Non-pigmented ciliary epithelial cell (primary cell): ENCODE results near the gene ABHD2.
"Not testable (repeated sequence)": the region's sequence is repeated elsewhere in the genome, so short reads cannot be mapped to it uniquely, and the experiment has no call there.

Source experiments
- DNase-seq: peaks from one replicate; pipeline ENCODE4 v3.0.0-alpha.2; 2010; ENCODE audit warnings: low read depth

Gene ABHD2

GRCh38 chr15:89075101-89075640, 13.1 kb upstream of the ABHD2 start:
- DNase-seq: no peak

DNA sequence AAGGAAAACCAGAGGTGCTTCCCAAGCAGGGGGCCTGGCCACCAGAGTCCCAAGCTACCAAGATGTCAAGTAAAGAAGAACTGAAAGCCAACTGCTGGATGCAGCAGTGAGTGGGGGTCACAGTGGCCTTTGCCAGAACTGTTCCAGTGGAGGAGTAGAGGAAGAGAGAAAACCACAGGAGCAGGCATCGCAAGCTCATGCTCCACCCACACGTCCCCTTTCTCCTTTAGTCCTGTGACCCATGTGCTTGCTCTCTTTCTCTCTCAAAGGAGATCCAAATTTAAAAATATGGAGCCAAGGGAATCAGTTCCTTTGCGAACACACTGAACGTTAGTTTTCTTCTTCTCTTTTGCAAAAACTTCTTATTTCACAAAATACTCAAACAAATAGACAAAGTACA, 12.4 kb upstream of the ABHD2 start:
- DNase-seq: no peak

GRCh38 chr15:89077750-89078149, 10.5 kb upstream of the ABHD2 start:
- no peak for DNase-seq

DNA sequence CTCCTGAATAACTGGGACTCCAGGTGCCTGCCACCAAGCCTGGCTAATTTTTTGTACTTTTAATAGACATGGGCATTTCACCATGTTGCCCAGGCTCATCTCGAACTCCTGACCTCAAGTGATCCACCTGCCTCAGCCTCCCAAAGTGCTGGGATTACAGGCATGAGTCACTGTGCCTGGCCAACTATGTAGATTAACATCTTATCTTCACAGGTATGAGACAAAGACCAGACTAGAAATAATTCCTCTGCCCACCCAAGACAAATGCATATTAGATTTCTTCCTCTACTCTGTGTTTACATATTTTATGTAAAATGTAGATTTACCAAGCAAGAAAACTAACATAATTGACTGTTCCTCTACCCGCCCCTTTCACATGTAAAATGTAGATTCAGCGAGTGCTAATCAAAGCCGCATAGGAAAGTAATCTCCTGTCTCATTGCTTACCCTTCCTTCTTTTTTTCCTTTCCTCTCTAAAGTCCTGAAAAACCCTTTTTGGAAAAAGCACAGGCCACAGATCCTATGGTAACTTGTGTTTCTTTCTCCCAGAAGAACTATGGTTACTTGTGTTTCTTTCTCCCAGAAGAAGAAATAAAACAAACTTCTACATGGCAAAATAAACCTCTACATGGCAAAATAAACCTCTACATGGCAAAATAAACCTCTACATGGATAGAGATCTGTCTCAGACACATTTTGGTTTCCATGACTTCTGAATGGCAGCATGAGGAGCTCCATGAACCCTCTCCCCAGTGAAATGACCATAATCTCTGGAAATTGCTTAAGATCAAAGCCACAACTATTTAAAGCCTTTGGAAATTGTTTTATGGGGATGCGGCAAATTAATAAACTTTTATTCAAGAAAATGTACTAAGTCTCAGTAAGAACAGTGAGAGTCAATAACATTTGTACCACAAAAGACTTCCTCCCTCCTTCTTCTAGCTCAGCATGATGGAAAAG, 9.1 kb upstream of the ABHD2 start:
- no peak for DNase-seq

DNA sequence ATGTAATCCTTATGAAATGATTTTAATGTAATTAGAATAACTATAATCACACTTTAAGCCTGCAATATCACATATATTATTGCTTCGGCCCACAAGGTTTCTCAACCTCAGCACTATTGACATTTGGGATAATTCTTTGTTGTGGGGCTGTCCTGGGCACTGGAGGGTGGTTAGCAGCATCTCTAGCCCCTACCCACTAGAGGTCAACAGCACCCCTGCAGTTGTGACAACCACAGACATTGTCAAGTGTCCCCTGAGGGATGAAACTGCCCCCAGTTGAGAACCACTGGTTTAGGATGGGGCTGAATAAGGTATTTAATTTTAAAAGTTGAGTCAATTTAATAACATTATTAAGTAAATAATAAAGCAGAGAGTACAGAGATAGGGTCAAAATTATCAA, 6.4 kb upstream of the ABHD2 start:
- no peak for DNase-seq

GRCh38 chr15:89083246-89083645, 5.0 kb upstream of the ABHD2 start:
- DNase-seq: no peak

DNA sequence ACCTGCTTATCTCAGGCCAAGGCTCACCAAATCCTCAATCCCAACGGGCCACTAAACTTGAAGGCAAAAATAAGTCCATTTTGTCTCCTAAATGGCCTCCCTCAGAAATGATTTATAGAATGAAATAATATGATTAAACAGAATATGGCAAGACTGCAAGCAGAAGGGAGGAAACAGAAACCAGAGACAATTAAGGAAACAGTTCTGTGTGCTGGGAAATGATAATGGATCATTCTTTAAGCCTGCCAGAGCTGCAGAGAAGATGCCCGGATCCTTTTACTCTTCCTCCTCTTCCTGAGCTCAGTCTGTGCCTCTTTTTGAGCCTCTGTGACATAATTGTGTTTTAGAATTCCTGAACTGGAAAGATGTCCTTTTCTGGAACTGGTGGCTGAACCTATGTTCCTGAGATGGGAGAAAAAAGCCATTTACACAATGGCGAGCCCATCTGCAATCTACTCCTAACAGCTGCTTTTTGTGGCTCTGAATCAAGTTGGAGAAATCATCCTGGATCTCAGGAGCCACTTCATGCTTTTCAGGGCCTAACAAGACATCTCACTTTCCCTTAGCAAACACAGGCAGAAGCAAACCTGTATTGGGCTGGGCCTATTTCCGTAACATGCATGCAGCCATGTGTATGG, 2.8 kb upstream of the ABHD2 start:
- no peak for DNase-seq

DNA sequence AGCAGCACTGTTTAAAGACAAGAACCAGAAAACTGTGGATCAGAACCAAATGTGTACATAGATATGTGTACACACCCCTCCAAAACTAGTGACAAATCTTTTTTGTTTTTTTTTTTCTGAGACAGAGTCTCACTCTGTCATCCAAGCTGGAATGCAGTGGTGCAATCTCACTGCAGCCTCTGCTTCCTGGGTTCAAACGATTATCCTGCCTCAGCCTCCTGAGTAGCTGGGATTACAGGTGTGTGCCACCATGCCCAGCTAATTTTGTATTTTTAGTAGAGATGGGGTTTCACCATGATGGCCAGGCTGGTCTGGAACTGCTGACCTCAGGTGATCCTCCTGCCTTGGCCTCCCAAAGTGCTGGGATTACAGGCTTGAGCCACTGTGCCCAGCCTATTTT, 2.3 kb upstream of the ABHD2 start:
- not testable (repeated sequence) for DNase-seq

DNA sequence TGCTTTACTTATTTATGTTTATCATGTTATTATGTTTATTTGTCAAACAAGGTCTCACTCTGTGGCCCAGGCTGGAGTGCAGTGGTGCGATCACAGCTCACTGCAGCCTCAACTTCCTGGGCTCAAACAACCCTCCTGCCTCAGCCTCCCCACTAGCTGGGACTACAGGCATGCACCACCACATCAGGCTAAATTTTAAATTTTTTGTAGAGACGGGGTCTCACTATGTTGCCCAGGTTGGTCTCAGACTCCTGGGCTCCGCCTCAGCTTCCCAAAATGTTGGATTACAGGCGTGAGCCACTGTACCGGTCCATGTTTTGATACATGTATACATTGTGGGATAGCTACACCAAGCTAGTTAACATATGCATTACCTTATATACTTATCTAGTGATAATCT, 1.9 kb upstream of the ABHD2 start:
- DNase-seq: not testable (repeated sequence)

DNA sequence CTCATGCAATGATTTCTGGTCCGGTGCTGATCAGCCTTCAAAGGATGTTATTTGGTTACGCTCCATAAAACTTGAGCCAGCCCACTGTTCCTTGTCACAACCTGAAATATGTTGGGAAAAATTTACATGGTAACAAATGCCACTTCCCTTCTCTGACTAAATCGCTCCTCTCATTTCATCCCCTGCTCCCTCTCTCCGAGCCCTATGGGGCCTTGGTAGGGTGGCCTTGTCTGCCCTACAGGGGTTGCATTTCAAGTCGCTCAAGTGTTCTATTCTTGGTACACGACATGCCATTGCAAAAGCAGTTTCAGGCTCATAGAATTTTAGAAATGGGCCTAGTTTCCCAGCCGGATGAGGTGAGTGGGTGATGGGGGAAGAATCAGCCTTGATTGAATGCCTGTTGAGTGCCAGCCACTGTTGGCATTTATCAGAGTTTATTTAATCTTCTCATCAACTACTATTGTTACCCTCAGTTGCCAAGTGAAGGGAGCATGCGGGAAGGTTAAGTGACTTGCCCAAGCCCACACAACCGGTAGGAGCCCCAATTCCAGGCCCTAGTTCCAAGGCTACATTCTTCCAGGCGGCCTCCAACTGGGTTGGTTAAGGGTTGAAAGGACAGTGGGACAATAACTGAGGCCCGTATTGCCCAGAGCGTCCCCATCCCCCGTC, 961 bp upstream of the ABHD2 start:
- no peak for DNase-seq

GRCh38 chr15:89088605-89089315, 504 bp downstream of the ABHD2 start:
- no peak for DNase-seq

- no peak for DNase-seq
These were observed 1.3 kb downstream of the ABHD2 start for GRCh38 chr15:89089316-89090230.

DNA sequence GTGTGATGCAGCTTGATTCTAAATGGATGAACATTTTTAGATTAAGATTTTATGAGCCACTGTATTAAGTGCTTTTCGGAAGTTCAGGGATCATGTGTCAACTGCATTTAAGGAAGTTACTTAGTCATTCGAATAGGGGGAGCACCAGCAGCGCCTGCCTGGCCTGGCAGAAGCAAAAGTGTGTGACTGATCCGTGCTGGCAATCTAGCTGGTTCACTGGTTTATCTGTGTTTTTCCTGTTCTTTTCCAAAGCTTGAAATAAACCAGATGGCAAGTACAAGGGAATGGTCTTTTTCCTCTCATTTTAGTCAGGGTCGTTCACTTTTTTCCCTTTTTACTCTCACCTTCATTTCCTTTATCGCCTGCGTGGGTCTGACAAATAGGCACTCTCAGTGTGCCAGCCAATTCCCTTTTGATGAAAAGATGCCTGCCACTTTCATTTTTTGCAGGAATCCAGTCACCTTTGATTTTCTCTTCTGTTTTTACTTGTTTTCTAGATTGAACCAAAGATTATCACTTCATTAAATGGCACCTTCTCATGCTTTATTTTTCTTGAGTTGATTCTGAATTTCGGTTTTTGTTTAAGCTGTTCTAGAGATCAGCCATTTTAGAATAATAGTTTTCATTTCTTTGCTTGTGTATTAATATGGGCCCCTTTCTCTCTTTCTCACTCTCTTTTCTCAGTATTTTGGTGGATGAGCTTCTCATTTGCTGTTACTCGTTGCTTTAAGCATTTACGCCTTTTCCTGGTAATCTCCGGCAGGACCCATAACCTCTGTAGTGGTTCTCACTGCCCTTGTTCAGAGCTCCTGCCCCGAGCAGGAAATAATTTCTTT, 2.8 kb downstream of the ABHD2 start:
- DNase-seq: no peak

DNA sequence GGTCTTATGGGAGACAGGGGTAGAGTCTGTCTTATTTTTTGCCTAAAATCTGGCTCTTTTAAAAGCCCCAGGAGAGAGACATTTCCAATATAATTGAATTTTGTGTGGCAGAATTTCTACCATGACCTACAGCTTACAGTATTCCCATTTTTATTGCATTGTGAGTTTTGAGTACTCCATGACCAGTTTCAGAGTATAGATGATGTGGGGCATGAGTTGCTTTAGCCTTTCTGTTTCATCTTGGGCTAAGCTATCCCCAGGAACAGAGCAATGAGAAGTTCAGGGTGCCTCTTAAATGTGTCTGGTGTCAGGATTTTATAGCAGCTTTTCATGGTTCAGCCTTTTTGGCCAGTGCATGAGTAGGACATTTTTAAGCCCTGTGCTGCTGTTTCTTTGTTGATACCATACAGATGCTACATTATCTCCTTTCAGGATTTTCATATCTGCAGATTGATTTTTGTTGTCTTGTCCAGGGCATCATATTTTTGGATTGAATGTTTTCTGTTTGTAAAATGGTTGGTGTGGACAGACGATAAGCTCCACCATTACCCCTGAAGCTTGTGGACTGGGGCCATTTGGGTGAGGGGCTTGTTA, 3.5 kb downstream of the ABHD2 start:
- DNase-seq: no peak

- DNase-seq: no peak
These were observed 5.3 kb downstream of the ABHD2 start for GRCh38 chr15:89093509-89093908.

GRCh38 chr15:89095073-89095472, 6.8 kb downstream of the ABHD2 start:
- no peak for DNase-seq

- DNase-seq: no peak
These were observed 7.3 kb downstream of the ABHD2 start for GRCh38 chr15:89095556-89095955.

DNA sequence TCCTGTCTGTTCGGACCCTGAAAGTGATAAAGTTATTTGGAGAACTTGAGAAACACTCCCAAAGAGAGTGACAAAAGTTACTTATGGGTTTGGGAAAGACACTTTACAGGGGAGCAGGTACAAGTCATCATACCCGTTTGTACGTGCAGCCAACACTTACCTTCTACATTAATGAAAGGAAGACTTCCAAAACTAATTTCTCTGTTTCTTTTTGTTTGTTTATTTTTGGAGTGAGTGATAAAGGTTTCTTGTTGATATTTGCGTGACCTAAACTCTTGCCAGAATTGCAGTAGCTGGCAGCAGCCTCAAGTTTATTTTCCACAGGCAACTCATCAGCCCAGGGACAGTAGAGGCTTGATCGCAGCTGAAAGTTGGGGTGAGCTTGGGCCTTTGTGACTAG, 8.4 kb downstream of the ABHD2 start:
- DNase-seq: no peak

DNA sequence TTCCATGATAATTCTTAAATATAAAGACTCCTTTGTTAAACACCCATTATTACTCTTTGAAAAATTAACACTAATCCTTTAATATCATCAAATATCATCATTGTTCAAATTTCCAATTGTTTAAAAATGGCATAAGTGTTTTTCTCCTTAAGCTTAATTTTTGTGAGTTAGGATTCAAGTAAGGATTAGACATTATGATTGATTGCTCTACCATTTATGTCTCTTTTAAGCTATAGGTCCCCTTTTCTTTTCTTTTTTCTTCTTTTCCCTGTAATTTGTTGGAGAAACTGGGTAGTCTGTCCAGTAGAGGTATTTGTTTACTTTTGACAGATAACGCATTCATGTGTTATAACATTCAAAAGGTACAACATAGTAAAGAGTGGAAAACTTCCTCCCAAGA, 9.1 kb downstream of the ABHD2 start:
- DNase-seq: no peak

DNA sequence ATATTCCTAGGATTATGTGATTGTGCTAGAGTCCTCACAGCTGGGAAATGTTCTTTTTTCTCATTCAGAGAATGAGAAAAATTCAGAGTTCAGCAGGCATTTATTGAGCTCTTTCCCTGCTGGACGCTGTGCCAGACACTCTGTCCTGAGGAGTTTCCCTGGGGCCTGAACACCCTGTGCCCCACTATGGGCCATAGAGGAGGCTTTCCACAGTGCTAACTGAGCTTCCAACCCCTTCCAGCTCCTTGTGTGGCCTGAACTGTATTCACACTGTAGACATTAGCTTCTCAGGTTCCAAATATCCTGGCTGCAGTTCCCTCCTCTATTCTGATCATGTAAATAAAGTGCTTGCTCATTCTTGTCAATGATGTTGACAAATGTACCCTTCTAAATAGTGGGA, 10.0 kb downstream of the ABHD2 start:
- no peak for DNase-seq
